ENCODE data around the gene KCNIP1. TPM values are rescaled to one million over a fixed set of nuclear protein-coding genes. Genes with fewer than 3 reads are reported as not detected.

KCNIP1 gene
- total RNA-seq, 1 experiment from 2014 or later: not detected

DNA sequence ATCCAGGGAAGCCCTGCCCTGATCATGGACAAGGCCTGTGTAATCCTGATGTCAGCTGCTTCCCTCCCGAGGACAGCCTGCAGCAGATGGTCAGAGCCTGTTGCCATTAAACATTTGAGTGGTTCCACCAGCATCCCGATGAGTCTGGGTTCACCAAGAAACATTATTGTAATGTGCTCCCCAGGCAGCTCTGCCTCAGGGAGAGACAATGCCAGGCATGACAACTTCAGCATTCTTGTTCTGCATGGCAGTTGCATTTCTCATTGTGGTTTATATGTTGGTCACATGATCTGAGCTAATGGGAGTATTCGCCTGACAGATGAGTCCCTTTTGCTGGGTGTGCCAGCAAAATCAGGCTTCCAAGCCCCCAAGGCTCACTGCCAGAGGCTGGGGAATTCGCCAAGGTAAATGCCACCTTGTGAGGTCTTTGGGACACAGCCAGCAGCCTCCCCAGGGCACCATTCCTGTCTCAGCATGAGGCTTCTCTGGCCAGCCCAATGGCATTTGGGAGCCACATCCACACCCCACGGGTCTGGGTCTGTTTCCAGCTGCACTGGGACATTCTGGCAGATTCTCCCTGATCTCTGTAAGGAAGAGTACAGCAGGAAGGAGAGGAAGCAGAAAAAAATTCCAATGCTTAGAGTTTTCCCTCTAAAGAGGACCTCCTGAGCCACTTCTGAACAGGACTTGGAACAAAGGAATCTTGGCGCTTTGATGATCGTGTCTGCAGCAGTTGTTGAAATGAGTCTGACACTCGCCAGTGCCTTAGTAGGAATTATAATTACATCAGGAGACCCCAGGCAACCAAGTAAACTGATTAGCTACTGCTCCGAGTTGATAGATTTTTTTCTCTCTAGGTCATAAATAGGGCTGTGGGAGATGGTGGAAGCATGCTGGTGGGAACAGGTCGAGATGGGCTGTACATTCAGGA is 18.7 kb downstream of the KCNIP1 start:
- no TSS peak for BruUV-seq (replicated peaks)
- no peaks in the 10 kb centered on the region for H3K9me3 ChIP-seq (ENCODE audit: control insufficient read depth, insufficient read depth, low read depth, low read length)
- H3K27ac ChIP-seq (ENCODE audit: low read length): no peak overlapping the region
- no peak for TF ChIP-seq TCF7L2 (IDR thresholded peaks at IDR 0.05; ENCODE audit: low read depth, low read length)
- CTCF ChIA-PET: no interaction called here
- H3K4me3 ChIP-seq (ENCODE audit: low read depth in 2 of 2, low read length in 2 of 2): no peak overlapping the region
- H3K4me1 ChIP-seq (ENCODE audit: control insufficient read depth, insufficient read depth, low read length): peaks cover 4% of the 10 kb centered on the region; the same call in 1 of the 2 replicates
- in situ Hi-C loops (cut with HindIII; ENCODE audit: low pct_unique_long_range_greater_than_20kb, low sequenced_read_pairs) (no loop called here), intact Hi-C loops (cut with micrococcal nuclease; ENCODE audit: unreplicated experiment) (no loop called here)
- ATAC-seq (peak; percentile 38; the same call in 1 of the 2 replicates), DNase-seq (ENCODE audit: low read depth, low spot score) (no peak)
- H3K27me3 ChIP-seq (ENCODE audit: control insufficient read depth, insufficient read depth, low read length): no peaks in the 10 kb centered on the region
- POLR2A ChIA-PET: no interaction called here
- H3K36me3 ChIP-seq (ENCODE audit: control insufficient read depth, insufficient read depth, low read length): no peaks in the 10 kb centered on the region

DNA sequence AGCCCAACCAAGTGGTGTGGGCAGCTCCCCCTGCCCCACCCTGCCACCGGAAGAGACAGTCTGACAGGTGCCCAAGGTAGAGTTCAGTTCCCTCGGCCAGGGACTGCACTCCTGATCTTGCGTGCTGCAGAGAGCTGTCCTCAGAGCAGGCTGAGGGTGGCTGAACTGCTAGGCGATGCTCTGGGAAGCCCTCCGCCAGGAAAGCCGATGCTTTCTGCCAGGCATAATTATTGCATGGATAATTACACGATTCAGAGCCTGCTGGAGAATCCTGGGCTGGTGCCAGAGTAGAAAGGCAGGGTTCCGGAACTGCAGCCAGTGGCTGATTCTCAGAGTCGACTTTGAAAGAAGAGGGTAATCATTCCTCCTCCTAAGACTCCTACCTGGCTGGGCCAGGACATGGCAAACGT is 19.3 kb downstream of the KCNIP1 start:
- intact Hi-C loops (cut with micrococcal nuclease; ENCODE audit: unreplicated experiment) (no loop called here), in situ Hi-C loops (cut with HindIII; ENCODE audit: low pct_unique_long_range_greater_than_20kb, low sequenced_read_pairs) (no loop called here)
- H3K9me3 ChIP-seq (ENCODE audit: control insufficient read depth, insufficient read depth, low read depth, low read length): no peaks in the 10 kb centered on the region
- H3K36me3 ChIP-seq (ENCODE audit: control insufficient read depth, insufficient read depth, low read length): no peaks in the 10 kb centered on the region
- TF ChIP-seq SIN3A (IDR thresholded peaks at IDR 0.05; ENCODE audit: borderline replicate concordance, insufficient read depth, low read depth, low read length): no peak
- TF ChIP-seq, protein P1, sequence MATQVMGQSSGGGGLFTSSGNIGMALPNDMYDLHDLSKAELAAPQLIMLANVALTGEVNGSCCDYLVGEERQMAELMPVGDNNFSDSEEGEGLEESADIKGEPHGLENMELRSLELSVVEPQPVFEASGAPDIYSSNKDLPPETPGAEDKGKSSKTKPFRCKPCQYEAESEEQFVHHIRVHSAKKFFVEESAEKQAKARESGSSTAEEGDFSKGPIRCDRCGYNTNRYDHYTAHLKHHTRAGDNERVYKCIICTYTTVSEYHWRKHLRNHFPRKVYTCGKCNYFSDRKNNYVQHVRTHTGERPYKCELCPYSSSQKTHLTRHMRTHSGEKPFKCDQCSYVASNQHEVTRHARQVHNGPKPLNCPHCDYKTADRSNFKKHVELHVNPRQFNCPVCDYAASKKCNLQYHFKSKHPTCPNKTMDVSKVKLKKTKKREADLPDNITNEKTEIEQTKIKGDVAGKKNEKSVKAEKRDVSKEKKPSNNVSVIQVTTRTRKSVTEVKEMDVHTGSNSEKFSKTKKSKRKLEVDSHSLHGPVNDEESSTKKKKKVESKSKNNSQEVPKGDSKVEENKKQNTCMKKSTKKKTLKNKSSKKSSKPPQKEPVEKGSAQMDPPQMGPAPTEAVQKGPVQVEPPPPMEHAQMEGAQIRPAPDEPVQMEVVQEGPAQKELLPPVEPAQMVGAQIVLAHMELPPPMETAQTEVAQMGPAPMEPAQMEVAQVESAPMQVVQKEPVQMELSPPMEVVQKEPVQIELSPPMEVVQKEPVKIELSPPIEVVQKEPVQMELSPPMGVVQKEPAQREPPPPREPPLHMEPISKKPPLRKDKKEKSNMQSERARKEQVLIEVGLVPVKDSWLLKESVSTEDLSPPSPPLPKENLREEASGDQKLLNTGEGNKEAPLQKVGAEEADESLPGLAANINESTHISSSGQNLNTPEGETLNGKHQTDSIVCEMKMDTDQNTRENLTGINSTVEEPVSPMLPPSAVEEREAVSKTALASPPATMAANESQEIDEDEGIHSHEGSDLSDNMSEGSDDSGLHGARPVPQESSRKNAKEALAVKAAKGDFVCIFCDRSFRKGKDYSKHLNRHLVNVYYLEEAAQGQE (IDR thresholded peaks at IDR 0.05; ENCODE audit: insufficient read depth in 1 of 2, low read depth in 2 of 2, low read length in 1 of 2): no peak
- TF ChIP-seq POLR2AphosphoS5 (IDR thresholded peaks at IDR 0.05; ENCODE audit: low read depth, low read length): no peak
- TF ChIP-seq, protein P2, sequence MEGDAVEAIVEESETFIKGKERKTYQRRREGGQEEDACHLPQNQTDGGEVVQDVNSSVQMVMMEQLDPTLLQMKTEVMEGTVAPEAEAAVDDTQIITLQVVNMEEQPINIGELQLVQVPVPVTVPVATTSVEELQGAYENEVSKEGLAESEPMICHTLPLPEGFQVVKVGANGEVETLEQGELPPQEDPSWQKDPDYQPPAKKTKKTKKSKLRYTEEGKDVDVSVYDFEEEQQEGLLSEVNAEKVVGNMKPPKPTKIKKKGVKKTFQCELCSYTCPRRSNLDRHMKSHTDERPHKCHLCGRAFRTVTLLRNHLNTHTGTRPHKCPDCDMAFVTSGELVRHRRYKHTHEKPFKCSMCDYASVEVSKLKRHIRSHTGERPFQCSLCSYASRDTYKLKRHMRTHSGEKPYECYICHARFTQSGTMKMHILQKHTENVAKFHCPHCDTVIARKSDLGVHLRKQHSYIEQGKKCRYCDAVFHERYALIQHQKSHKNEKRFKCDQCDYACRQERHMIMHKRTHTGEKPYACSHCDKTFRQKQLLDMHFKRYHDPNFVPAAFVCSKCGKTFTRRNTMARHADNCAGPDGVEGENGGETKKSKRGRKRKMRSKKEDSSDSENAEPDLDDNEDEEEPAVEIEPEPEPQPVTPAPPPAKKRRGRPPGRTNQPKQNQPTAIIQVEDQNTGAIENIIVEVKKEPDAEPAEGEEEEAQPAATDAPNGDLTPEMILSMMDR (IDR thresholded peaks at IDR 0.05): no peak
- TF ChIP-seq TCF7L2 (IDR thresholded peaks at IDR 0.05; ENCODE audit: low read depth, low read length): no peak
- ChIA-PET POLR2A (no interaction called here), CTCF (no interaction called here)
- H3K27ac ChIP-seq (ENCODE audit: low read length): no peak overlapping the region
- H3K4me3 ChIP-seq (ENCODE audit: low read depth in 2 of 2, low read length in 2 of 2): no peak overlapping the region
- no TSS peak for BruUV-seq (replicated peaks)
- ATAC-seq (no peak), DNase-seq (ENCODE audit: low read depth, low spot score) (no peak)
- H3K27me3 ChIP-seq (ENCODE audit: control insufficient read depth, insufficient read depth, low read length): no peaks in the 10 kb centered on the region
- peaks cover 4% of the 10 kb centered on the region; the same call in 1 of the 2 replicates for H3K4me1 ChIP-seq (ENCODE audit: control insufficient read depth, insufficient read depth, low read length)

DNA sequence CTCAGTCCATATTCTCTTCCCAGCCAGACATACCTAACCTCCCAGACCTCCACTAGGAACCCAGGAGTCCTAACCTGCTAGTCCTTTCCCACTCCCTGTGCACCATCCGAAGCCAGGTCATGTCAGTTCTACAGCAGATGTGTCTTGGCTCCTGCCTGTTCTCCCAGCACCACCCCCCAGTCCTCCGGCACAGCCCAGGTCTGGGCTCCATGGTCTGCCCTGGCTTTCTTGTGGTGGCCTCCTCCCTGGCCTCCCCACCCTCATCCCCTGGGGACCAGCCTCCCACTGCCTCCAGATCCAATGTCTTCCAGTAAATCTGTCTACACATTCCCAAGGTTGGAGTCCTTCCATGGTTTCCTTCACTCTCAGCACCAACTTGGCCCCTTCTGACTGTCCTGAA is 20.0 kb downstream of the KCNIP1 start:
- no peak overlapping the region for H3K27ac ChIP-seq (ENCODE audit: low read length)
- in situ Hi-C loops (cut with HindIII; ENCODE audit: low pct_unique_long_range_greater_than_20kb, low sequenced_read_pairs): no loop called here
- BruUV-seq (replicated peaks): no TSS peak

More for the DNA sequence above, 20.0 kb downstream of the KCNIP1 start:
- Histone ChIP-seq H3K9me3 (ENCODE audit: control insufficient read depth, insufficient read depth, low read depth, low read length) (no peaks in the 10 kb centered on the region), H3K36me3 (ENCODE audit: control insufficient read depth, insufficient read depth, low read length) (no peaks in the 10 kb centered on the region), H3K27me3 (ENCODE audit: control insufficient read depth, insufficient read depth, low read length) (no peaks in the 10 kb centered on the region), H3K4me1 (ENCODE audit: control insufficient read depth, insufficient read depth, low read length) (peaks cover 4% of the 10 kb centered on the region; the same call in 1 of the 2 replicates), H3K4me3 (ENCODE audit: low read depth in 2 of 2, low read length in 2 of 2) (no peak overlapping the region)
- intact Hi-C loops (cut with micrococcal nuclease; ENCODE audit: unreplicated experiment): no loop called here
- CTCF ChIA-PET: no interaction called here
- DNase-seq (ENCODE audit: low read depth, low spot score) (no peak), ATAC-seq (no peak)
- POLR2A ChIA-PET: no interaction called here
- TF ChIP-seq, protein P1 (IDR thresholded peaks at IDR 0.05; ENCODE audit: insufficient read depth in 1 of 2, low read depth in 2 of 2, low read length in 1 of 2): no peak
- TF ChIP-seq SIN3A (IDR thresholded peaks at IDR 0.05; ENCODE audit: borderline replicate concordance, insufficient read depth, low read depth, low read length): no peak
- TF ChIP-seq POLR2AphosphoS5 (IDR thresholded peaks at IDR 0.05; ENCODE audit: low read depth, low read length): no peak
- TF ChIP-seq, protein P2 (IDR thresholded peaks at IDR 0.05): no peak
- no peak for TF ChIP-seq TCF7L2 (IDR thresholded peaks at IDR 0.05; ENCODE audit: low read depth, low read length)

Measured in Panc1 (cell line).